Transverse colon (tissue), 4 donors: ENCODE results near the gene RNF130. TPM values are rescaled to one million over a fixed set of nuclear protein-coding genes. Genes with fewer than 3 reads are reported as not detected.

Source experiments
- DNase-seq: peaks from one replicate; pipeline ENCODE4 v3.0.0-alpha.2; 2019
- H3K27ac ChIP-seq, 4 donors: fragments of 200-600 bp; sonication (generic); 2 replicates each; pipeline ENCODE4 v1.5.1; 2016 to 2018; ENCODE audit warnings: inconsistent platforms in 4 of 4
- H3K27me3 ChIP-seq: fragments of 200-600 bp; sonication (generic); 2 replicates; pipeline ENCODE4 v1.5.1; 2017; ENCODE audit warnings: inconsistent platforms
- H3K36me3 ChIP-seq, 4 donors: fragments of 200-600 bp; sonication (generic); 2 replicates each; pipeline ENCODE4 v1.5.1; 2017 to 2019; ENCODE audit warnings: inconsistent platforms in 4 of 4
- H3K4me1 ChIP-seq, 4 donors: fragments of 200-600 bp; sonication (generic); 2 replicates each; pipeline ENCODE4 v1.5.1; 2017 to 2020; ENCODE audit warnings: inconsistent platforms in 4 of 4
- H3K4me3 ChIP-seq, 4 donors: fragments of 200-600 bp; sonication (generic); 1 replicate in 1 of 4; 2 replicates in 3 of 4; pipeline versions ENCODE4 v1.5.1 to v1.6.1; 2017 to 2019; ENCODE audit warnings: inconsistent platforms in 4 of 4
- H3K9me3 ChIP-seq, 2 donors: fragments of 200-600 bp; sonication (generic); 2 replicates each; pipeline ENCODE4 v1.5.1; 2017 to 2019; ENCODE audit warnings: inconsistent platforms in 2 of 2
- EP300 ChIP-seq: sonication (generic); formaldehyde crosslinking; IDR thresholded peaks from one replicate; pipeline ENCODE4 v1.6.1; 2017; ENCODE audit warnings: antibody characterized with exemption, low read depth
- POLR2A ChIP-seq: fragments of 450-650 bp; IDR thresholded peaks from one replicate; pipeline ENCODE4 v1.6.1; 2016; ENCODE audit warnings: antibody characterized with exemption, mild to moderate bottlenecking, moderate library complexity
- POLR2AphosphoS5 ChIP-seq, 3 donors: sonication (generic); formaldehyde crosslinking; IDR thresholded peaks; one replicate each; pipeline ENCODE4 v1.6.1; 2016; ENCODE audit warnings: antibody characterized with exemption in 3 of 3
- WGBS, 2 donors: methylation state at CpG; one replicate each; pipeline ENCODE4 v1.1.5; 2018; ENCODE audit warnings: low coverage in 1 of 2; 5-methylcytosine and 5-hydroxymethylcytosine counted together
- in situ Hi-C, 4 donors: fragments of 200-750 bp; cut with MboI; loops; one replicate each; pipeline versions ENCODE4 v1.15.0 to v1.15.1; 2017; ENCODE audit warnings: low sequenced_read_pairs in 3 of 4, low pct_ligation_motif_present in 1 of 4, low pct_unique_long_range_greater_than_20kb in 1 of 4
- intact Hi-C: fragments of 100-400 bp; cut with DNase I; formaldehyde crosslinking; loops from one replicate; pipeline ENCODE4 v1.15.1; 2023; ENCODE audit warnings: low total_unique reads
- total RNA-seq, 4 donors: library from RNA; depleted of rRNA; stranded (reverse); fragments of >200 nt; gene quantifications; one replicate each; pipeline ENCODE4 v1.1.0, GENCODE V29; 2016
- TF ChIP-seq, protein P1 (sequence below), 5 experiments: fragments of 200-600 bp in 3 of 5; fragments of 450-650 bp in 2 of 5; sonication (generic) in 3 of 5; IDR thresholded peaks; 1 replicate in 2 of 5; 2 replicates in 3 of 5; pipeline ENCODE4 v1.5.1; 2016 to 2017; ENCODE audit warnings: antibody characterized with exemption in 5 of 5, inconsistent platforms in 3 of 5, mild to moderate bottlenecking in 2 of 5, moderate library complexity in 1 of 5

The RNF130 gene
- total RNA-seq, 4 donors from 2014 or later, result 62.2 to 95.2 (median 70.3) TPM

DNA sequence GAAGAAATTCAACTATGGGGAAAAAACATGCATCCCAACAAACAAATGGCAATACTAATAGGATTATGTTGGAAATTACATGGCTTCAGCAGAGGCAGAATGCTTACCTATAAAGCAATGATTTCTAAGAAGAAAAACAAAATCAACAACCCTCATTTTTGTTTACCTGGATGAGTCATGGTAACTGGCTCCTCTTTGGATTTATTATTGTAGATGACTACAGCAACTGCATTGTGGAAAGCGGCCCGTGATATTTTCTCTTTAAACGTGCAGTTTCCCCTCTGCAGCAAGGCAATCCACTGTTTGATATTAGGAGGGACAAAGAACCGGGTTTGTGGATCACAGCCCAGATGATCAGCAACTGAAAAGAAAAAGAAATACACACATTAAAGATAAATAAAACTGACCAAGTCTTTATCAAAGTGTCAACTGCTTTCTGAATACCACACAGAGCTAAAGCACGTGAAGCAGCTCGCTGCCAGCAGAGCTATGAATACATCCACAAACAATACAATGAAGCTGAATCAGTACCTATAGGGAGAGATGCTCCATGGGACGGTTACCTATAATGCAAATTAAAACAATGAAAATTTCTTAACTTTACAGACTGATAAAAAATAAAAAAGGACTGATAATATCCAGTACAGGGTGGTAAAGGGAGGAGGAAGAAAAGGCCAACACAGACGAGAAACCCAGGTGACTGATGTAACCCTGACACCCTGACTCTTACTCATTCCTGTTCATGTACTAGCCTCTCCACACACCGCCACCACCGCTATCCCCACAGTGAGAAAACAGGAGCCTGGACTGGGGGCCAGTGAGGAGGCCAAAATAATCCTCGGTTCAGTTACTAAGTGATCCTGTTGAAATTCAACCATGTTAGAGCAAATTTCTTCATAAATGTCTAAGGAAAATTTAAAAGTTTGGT, 31.0 kb downstream of the RNF130 start:
- no peaks in the 10 kb centered on the region for H3K27me3 ChIP-seq
- H3K4me1 ChIP-seq, result peaks cover 0 to 10% (median 1%) of the 10 kb centered on the region in 4 donors
- 84 to 87% methylated on average over 7 to 11 of the region's 11 CpGs for WGBS, 2 donors
- intact Hi-C loops (no loop called here), in situ Hi-C loops (no loop called here)
- peaks cover 9 to 10% of the 10 kb centered on the region in 2 donors for H3K9me3 ChIP-seq
- H3K27ac ChIP-seq, result no peak overlapping the region
- H3K4me3 ChIP-seq, result no peak overlapping the region
- DNase-seq, result no peak
- H3K36me3 ChIP-seq, result peaks cover 0 to 20% (median 6%) of the 10 kb centered on the region in 4 donors
- no peak for TF ChIP-seq POLR2A

DNA sequence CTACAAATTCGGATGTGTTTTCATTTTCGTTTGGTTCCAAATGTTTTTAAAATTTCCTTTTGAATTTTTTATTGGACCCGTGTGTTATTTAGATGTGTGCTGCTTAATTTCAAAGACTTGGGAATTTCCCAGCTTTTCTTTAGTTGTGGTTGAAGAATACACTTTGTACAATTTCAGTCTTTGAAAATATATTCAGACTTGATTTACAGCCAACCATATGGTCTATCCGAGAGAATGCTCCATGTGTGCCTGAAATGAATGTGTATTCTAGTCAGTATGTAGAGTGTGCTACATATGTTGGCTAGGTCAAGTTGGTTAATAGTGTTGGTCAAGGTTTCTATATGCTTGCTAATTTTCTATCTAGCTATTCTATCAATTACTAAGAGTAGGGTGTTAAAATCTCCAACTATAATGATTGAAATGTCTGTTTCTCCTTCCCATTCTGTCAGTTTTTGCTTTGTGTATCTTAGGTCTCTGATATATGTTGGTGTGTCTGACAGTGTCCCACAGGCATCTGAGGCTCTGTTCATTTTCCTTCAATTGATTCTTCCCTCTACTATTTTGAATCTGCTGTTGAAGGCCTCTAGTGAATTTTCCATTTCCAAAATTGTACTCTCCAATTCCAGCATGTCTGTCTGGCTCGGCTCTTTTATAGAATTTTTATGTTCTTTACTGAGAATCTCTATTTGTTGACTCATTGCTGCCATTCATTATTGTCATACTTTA, 36.2 kb downstream of the RNF130 start:
- Histone ChIP-seq H3K27me3 (no peaks in the 10 kb centered on the region), H3K27ac (no peak overlapping the region), H3K9me3 (peaks cover 12 to 13% of the 10 kb centered on the region in 2 donors), H3K4me1 (no peaks in the 10 kb centered on the region), H3K36me3 (peaks cover 0 to 22% (median 6%) of the 10 kb centered on the region in 4 donors), H3K4me3 (no peak overlapping the region)
- in situ Hi-C loops (no loop called here), intact Hi-C loops (no loop called here)
- TF ChIP-seq EP300 (no peak), POLR2A (no peak), POLR2AphosphoS5 (IDR thresholded peaks at IDR 0.05) (no peak)
- TF ChIP-seq, protein P1, sequence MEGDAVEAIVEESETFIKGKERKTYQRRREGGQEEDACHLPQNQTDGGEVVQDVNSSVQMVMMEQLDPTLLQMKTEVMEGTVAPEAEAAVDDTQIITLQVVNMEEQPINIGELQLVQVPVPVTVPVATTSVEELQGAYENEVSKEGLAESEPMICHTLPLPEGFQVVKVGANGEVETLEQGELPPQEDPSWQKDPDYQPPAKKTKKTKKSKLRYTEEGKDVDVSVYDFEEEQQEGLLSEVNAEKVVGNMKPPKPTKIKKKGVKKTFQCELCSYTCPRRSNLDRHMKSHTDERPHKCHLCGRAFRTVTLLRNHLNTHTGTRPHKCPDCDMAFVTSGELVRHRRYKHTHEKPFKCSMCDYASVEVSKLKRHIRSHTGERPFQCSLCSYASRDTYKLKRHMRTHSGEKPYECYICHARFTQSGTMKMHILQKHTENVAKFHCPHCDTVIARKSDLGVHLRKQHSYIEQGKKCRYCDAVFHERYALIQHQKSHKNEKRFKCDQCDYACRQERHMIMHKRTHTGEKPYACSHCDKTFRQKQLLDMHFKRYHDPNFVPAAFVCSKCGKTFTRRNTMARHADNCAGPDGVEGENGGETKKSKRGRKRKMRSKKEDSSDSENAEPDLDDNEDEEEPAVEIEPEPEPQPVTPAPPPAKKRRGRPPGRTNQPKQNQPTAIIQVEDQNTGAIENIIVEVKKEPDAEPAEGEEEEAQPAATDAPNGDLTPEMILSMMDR (IDR thresholded peaks at IDR 0.05), result no peak
- no peak for DNase-seq
- 86 to 89% methylated on average over 5 of the region's 5 CpGs for WGBS, 2 donors

DNA sequence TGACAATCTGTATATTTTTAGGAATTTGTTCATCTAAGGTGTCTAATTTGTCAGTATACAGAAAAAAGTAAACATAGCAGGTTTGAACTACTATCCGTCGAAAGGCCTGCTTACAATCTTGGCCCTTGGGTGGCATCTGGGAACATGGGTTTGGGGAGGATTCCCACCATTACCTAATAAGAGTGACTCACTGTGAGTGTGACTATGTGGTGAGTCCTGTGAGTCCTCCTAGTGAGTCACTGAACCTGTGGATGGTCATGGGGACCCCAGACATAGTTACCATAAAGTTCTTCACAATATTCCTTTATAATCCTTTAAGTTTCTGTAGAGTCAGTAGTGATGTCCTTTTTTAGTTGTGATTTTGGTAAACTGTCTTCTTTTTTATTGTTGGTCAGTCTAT, 37.0 kb downstream of the RNF130 start:
- no peak for DNase-seq
- Histone ChIP-seq H3K9me3 (peaks cover 12 to 13% of the 10 kb centered on the region in 2 donors), H3K4me3 (no peak overlapping the region), H3K4me1 (no peaks in the 10 kb centered on the region), H3K36me3 (peaks cover 0 to 21% (median 5%) of the 10 kb centered on the region in 4 donors), H3K27me3 (no peaks in the 10 kb centered on the region), H3K27ac (no peak overlapping the region)
- TF ChIP-seq POLR2A (no peak), EP300 (no peak), POLR2AphosphoS5 (IDR thresholded peaks at IDR 0.05) (no peak)
- TF ChIP-seq, protein P1 (IDR thresholded peaks at IDR 0.05), result no peak
- WGBS, 2 donors, result 98 to 100% methylated on average over 2 of the region's 2 CpGs
- in situ Hi-C loops, result no loop called here
- intact Hi-C loops, result no loop called here

DNA sequence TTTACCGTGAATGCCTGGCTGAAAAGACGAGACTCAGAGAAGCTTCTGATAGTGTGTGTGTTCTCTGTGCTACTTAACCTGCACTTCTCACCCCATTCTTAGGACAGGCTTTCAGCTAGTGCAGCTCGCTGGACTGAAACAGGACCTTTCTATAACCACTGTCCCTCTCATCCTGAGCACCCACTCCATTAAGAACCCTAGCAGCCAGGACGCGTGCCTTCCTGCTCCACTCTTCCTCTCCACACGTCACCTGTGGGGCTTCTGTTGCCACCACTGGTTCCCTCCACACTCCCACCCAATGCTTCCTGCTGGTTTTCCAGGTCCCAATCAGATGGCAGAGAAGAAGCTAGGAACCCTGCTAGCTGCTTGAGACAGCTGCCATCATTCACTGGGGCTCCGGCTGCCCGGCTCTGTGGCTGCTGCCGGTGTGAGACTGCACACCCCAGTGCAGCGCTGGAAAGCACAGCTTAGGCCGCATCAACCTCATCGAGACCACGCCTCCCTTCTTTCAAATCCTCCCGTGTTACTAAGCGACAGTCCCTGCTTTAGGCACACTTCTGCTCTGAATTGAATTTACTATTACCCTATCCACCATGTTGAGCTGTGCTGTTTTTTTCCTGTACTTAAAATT, 44.0 kb downstream of the RNF130 start:
- Histone ChIP-seq H3K27ac (no peak overlapping the region), H3K27me3 (no peaks in the 10 kb centered on the region), H3K4me3 (no peak overlapping the region), H3K36me3 (no peaks in the 10 kb centered on the region), H3K9me3 (no peaks in the 10 kb centered on the region), H3K4me1 (peaks cover 0 to 5% (median 0%) of the 10 kb centered on the region in 4 donors)
- TF ChIP-seq EP300, result no peak
- TF ChIP-seq POLR2A, result no peak
- no peak for TF ChIP-seq POLR2AphosphoS5 (IDR thresholded peaks at IDR 0.05)
- TF ChIP-seq, protein P1 (IDR thresholded peaks at IDR 0.05), result no peak
- intact Hi-C loops, result no loop called here
- WGBS, 2 donors, result 85 to 88% methylated on average over 9 to 15 of the region's 15 CpGs
- in situ Hi-C loops, result no loop called here
- DNase-seq, result no peak
